Skin epidermis (tissue), 12 donors: Measurements from ENCODE around the gene KRTCAP2.
"Not testable (repeated sequence)": the region's sequence is repeated elsewhere in the genome, so short reads cannot be mapped to it uniquely, and the experiment has no call there.

ENCODE experiments used
- H3K27ac ChIP-seq, 21 experiments: fragments of 200-600 bp; sonication (generic) in 11 of 21; one replicate each; pipeline ENCODE4 v1.5.0; 2020; ENCODE audit warnings: mild to moderate bottlenecking in 3 of 21, inconsistent platforms in 2 of 21, moderate library complexity in 2 of 21
- H3K4me3 ChIP-seq, 7 experiments: fragments of 200-600 bp; sonication (generic) in 2 of 7; one replicate each; pipeline ENCODE4 v1.5.0; 2020; ENCODE audit warnings: inconsistent platforms in 2 of 7, mild to moderate bottlenecking in 2 of 7, moderate library complexity in 1 of 7

The KRTCAP2 gene

DNA sequence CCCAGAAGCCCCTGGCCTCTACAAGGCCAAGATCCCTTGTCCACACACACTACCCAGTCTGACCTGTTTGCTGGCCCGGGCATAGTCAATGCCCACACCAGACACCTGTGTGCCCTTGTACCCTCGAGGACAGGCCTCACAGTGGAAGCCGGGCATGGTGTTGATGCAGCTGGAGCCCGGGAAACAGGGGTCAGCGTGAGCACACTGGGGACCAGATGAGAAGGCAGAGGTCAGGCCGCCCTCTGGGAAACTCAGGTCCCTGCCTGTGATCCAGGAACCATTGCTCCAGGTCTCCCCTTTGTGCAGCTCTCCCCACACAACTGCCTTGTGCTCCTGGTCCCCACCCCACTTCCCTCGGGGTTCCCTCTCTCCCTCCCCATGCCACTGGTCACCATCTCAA is 29.1 kb upstream of the KRTCAP2 start:
- no peak overlapping the region for H3K27ac ChIP-seq
- H3K4me3 ChIP-seq: no peak overlapping the region

DNA sequence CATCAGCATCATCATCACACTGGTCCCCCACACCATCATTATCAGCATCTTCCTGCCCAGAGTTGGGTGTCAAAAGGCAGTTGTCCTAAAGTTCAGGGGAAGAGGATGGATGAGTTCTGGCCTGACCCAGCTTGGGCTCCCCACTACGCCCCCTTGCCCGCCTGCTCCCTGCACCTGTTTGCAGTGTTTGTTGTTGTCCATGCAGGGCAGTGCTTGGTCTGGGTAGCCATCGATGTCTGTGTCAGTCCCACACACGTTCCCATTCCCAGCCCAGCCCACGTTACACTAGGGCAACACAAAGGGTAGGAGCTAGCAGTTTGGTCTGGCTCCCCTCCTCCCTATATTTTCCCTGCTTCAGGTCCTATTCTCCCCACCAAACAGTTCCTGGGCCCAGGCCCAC is 27.8 kb upstream of the KRTCAP2 start:
- Histone ChIP-seq H3K27ac (no peak overlapping the region), H3K4me3 (no peak overlapping the region)

DNA sequence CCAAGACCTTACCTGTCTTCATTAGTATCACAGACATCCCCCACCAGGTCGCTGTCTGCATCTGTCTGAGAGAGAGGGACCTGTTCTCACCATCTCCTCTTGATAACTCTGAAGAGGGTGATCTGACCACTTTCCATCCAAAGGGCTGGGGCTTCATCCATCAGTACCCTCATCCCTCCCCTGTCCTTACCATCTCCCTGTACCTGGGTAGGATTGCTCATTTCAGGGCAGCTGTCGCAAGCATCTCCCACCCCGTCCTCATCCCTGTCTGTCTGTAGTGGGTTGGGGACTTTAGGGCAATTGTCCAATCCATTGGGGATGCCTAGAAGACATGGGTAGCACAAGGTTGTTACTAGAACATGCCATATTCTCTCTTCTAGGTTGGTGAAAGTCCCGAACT is 26.7 kb upstream of the KRTCAP2 start:
- no peak overlapping the region for H3K4me3 ChIP-seq
- no peak overlapping the region for H3K27ac ChIP-seq

DNA sequence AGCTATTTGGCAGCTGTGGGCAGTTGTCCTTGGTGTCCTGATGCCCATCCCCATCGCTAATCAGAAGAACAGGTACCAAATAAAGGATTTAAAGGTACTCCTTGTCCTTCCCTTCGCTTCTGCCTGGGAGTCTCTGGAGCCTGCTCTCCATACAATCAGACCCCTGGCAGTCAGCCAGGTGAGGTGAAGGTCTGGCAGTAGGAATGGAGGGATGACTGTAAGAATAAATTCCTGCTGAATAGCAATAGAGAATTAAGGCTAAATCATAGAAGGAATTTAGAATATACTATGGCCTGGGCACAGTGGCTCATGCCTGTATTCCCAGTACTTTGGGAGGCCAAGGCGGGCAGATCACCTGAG is 25.4 kb upstream of the KRTCAP2 start:
- Histone ChIP-seq H3K4me3 (no peak overlapping the region), H3K27ac (no peak overlapping the region)

DNA sequence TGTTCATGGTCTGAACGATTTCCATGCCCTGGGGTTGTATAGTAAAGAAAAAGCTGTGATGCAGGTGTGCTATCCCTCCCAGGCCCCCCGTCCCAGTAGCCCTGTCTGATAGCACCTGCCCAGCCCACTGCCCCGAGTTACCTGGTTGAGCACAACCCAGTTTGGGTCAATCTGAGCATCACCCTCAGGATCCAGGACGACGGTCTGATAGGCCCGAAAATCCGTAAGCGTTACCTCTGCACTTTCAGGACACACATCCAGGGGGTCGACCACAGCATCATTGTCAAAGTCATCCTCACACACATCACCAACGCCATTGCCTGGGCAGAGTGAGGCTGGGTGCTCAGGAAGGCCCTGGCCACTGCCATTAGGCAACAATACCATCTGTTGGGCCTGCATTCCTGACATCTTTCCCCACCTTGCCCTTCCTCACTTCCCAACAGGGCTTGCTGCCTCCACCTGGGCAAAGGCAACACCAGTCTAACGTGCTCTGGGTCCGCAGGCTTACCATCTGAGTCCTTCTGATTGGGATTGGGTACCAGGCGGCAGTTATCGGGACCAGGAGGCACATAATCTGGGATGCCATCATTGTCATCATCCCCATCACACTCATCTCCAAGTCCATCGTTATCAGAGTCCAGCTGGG is 24.9 kb upstream of the KRTCAP2 start:
- no peak overlapping the region for H3K4me3 ChIP-seq
- H3K27ac ChIP-seq: peak overlapping the region in 2 of 21 experiments; percentile 28 to 31

DNA sequence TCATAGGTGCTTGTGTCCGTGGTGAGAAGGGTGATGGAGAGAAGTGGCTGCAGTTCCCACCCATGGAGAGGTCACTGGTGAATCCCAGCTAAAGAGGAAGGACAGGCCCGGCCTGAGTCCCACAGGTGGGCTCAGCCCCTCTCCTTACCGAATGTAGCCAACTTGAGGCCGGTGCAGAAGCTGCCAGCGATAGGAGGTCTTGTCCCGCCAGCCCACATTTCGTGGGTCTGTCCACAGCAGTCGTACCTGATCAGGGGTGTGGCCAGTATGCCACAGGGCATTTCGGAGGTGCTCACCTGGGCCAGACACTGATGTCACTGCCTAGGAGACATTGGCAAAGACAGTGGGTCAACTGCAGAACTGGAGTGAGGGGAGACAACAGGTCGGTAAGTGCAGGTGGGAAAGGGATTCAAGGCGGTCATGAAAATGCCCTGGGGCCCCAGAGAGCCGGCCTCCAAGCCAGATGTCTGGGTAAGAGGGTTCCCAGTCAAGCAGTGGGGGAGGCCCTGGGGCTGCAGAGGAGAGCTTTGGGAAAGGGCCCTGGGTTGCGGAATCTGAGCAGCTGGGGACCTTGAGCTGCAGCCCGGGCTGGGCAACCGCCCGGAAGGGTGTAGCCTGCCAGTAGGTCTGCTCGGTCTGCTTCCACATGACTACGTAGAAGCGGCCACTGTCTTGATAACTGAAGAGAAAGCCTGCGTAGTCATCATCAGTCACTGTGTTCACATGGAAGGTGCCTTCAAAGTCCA is 24.0 kb upstream of the KRTCAP2 start:
- no peak overlapping the region for H3K4me3 ChIP-seq
- peak overlapping the region in 5 of 21 experiments; percentile 17 to 89 (median 58) for H3K27ac ChIP-seq

DNA sequence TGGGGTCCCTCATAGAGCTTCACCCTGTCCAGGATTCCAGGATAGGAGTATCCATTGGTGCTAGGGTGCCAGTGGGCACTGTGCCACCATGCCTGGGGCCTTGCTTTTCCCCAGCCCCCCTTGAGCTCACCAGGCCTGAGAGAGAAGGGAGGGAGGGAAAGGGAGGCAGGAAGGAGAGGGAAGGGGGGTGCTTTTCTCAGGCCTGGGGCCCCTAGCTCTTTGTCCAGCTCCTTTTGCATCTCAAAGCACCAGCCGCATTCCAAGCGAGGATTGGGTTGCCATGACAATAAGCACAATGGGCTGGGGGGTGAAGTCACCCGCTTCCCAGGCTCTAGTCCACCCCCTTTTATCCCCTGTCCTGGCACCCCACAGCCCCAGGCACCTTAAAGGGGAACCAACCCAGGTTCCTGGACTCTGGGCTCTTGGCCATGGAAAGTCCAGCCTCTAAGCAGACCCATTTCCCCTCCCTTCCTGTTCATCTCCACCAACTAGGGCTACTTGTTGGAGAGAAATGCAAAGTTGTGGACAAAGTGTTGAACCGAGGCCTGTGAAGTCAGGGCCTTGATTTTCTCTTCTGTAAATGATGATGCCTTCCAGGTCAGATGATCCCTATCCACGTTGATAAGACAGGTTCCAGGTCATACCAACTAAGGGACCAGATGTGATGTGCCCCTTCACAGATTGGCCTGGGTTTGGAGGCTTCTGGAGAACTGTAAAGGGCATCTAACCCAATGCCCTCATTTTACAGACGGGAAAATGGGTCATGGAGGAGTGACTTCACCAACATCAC is 23.2 kb upstream of the KRTCAP2 start:
- no peak overlapping the region for H3K4me3 ChIP-seq

DNA sequence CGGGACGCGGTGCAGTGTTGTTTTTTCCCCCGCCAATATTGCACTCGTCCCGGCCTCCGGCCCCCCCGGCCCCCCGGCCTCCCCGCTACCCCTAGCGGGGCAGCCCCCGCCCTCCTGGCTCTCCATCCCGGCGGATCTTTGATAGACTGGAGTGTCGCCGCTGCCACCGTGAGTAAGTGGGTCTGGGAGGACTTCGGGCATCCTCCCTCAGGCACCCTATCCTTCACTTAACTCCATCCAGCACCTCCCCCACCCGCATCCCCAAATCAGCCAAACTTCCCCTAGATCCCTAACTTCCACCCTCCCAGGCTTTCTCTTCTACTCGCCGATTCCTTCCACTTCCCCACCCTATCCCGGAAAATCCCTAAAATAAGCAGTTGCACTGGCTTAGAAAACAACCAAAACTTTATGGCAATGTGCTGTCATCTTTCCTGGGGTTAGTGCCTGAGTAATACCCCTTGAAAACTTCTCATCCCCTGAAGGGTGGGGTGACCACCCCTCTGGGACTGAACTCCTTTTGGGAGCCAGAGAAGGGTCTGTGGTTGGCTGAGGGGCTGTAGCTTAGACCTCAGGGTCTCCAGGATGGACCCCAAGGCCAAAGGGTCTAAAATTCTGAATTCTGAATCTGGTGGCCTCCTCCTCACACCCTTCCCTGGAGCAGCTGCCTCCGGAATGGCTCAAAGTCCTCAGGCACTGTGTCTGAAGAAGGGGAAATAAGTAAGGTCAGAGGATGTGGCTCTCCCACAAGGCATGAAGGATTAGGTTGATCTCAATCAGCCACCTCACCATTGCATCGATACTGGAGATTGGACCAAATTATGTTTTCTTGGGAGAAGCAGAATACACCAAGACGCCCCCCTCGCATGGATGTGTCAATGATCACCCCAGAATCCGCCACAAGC is 22.3 kb upstream of the KRTCAP2 start:
- H3K27ac ChIP-seq: peak overlapping the region in 19 of 21 experiments; percentile 11 to 95 (median 77)
- peak overlapping the region; percentile 35 to 48 (median 45) for H3K4me3 ChIP-seq

More for the DNA sequence above, 23.2 kb upstream of the KRTCAP2 start:
- peak overlapping the region in 9 of 21 experiments; percentile 12 to 95 (median 88) for H3K27ac ChIP-seq

DNA sequence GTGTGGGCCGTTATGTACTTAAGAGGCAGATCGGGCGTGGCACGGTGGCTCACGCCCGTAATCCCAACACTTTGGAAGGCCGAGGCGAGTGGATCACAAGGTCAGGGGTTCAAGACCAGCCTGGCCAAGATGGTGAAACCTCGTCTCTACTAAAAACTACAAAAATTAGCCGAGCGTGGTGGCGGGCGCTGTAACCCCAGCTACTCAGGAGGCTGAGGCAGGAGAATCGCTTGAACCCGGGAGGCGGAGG is 20.8 kb upstream of the KRTCAP2 start:
- Histone ChIP-seq H3K27ac (peak overlapping the region; percentile 16 to 95 (median 77)), H3K4me3 (peak overlapping the region; percentile 35 to 48 (median 45))

DNA sequence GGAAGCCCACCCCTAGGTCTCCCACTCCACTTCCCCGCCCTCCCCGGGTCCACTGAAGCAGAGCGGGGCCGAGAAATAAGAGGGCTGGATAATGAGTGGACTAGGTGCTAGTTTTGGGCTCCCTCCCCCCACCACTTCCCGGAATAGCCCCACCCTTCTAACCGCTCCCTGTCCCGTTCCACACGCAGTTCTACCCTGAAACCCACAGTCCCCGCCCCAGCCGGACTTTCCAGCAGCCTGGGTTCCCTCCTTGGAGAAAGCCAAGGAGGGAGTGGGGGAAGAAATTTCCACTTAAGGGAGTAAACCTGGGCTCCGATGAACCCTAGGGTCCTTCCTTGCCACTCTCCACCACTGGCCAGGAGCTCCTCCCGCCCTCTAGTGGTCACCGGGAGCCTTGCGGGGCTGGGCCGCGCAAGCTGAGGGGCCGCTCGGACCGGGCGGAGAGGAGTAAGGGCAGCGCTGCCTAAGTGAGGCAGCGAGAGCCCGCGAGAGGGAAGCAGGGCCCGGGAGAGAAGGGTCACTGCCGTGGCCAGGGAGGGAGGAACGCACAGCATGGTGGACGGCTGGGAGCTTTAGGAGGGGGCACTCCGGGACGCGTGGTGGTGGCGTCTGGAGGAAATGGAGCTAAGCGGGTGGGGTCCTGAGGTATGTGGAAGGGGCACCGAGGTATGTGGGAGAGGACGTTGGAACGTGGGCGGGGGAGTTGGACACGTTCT is 20.3 kb upstream of the KRTCAP2 start:
- Histone ChIP-seq H3K27ac (peak overlapping the region; percentile 16 to 95 (median 77)), H3K4me3 (peak overlapping the region; percentile 35 to 48 (median 45))

DNA sequence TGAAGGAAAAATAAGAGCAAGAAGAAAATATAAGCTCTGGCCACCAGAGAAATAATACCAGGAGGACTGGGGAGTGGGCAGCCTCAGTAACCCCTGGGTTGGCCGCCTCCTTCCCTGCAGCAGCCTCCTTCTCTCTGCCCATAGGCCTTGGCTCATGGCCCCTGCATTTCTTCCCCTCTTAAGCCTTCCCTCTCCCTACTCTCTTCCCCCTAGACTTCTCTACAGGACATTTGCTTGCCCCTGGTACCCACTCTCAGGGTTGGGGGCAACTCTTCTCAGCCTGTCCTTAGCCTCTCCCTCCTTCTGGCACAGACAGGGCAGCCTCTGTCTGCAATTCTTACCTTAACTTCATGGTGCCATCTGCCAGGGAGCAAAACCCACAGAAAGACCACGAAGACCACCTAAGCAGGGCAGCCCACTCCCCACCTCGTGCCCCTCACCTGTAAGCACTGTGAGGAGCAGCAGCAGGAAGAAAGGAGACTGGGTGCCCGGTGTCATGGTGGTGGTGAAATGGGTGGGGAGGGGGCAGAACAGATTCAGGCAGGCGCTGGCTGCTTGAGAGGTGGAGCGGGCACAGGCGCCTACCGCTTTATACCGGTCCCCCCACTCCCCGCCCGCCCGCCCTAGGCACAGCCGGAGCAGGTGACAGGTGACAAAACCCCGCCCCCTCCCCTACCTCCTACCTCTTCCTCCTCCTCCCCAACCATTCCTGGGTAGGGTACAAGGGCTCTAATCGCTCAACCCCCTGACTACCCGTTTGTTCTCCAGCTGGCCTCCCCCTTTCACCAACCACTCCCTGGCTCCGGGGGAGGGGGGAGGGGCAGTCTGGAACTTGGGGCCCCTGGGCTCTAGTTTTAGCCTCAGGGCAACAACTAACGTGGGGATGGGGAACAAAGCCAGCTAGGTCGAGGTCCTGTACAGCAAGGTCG is 19.5 kb upstream of the KRTCAP2 start:
- H3K4me3 ChIP-seq: peak overlapping the region; percentile 35 to 48 (median 45)
- peak overlapping the region; percentile 16 to 95 (median 77) for H3K27ac ChIP-seq

DNA sequence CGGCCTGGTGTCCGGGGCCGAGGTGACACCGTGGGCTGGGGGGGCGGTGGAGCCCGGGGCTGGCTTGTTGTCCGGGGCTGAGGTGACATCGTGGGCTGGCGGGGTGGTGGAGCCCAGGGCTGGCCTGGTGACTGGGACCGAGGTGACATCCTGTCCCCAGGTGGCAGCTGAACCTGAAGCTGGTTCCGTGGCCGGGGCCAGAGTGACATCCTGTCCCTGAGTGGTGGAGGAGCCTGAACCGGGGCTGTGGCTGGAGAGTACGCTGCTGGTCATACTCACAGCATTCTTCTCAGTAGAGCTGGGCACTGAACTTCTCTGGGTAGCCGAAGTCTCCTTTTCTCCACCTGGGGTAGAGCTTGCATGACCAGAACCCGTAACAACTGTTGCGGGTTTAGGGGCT is 18.8 kb upstream of the KRTCAP2 start:
- Histone ChIP-seq H3K4me3 (no peak overlapping the region), H3K27ac (peak overlapping the region in 15 of 21 experiments; percentile 70 to 95 (median 77))

DNA sequence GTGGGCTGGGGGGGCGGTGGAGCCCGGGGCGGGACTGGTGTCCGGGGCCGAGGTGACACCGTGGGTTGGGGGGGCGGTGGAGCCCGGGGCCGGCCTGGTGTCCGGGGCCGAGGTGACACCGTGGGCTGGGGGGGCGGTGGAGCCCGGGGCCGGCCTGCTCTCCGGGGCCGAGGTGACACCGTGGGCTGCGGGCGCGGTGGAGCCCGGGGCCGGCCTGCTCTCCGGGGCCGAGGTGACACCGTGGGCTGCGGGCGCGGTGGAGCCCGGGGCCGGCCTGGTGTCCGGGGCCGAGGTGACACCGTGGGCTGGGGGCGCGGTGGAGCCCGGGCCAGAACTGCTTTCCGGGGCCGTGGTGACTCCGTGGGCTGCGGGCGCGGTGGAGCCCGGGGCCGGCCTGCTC is 16.8 kb upstream of the KRTCAP2 start:
- not testable (repeated sequence) for H3K27ac ChIP-seq, H3K4me3 ChIP-seq

DNA sequence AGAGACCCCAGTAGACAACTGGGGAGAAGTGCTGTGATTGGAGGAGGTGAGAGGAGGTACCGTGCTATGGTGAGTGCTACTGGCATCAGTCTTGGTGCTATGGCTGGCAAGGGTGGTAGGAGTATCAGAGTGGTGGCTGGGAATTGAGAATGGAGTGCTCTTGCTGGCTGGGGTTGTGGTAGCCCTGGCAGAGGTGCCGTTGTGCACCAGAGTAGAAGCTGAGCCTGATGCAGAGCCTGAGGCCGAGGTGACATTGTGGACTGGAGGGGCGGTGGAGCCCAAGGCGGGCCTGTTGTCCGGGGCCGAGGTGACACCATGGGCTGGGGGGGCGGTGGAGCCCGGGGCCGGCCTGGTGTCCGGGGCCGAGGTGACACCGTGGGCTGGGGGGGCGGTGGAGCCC is 15.2 kb upstream of the KRTCAP2 start:
- peak overlapping the region in 2 of 21 experiments; percentile 11 to 17 for H3K27ac ChIP-seq
- H3K4me3 ChIP-seq: no peak overlapping the region

DNA sequence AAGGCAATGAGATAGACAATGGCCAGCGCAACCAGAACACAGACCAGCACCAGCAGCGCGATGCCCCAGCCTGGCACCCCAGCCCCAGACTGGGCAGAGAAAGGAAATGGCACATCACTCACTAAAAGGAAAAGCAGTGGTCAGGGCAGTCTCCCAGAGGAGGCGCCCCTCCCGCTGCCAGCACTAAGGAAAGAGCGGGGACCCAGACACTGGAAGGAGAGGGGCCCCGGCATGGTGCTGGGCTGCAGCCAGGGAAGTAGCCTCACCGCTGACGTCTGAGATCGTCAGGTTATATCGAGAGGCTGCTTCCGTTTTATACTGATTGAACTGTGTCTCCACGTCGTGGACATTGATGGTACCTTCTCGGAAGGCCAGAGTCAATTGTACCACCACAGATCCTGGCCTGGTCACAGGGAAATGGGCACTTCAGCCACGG is 14.4 kb upstream of the KRTCAP2 start:
- no peak overlapping the region for H3K4me3 ChIP-seq
- peak overlapping the region in 1 of 21 experiments; percentile 16 for H3K27ac ChIP-seq

DNA sequence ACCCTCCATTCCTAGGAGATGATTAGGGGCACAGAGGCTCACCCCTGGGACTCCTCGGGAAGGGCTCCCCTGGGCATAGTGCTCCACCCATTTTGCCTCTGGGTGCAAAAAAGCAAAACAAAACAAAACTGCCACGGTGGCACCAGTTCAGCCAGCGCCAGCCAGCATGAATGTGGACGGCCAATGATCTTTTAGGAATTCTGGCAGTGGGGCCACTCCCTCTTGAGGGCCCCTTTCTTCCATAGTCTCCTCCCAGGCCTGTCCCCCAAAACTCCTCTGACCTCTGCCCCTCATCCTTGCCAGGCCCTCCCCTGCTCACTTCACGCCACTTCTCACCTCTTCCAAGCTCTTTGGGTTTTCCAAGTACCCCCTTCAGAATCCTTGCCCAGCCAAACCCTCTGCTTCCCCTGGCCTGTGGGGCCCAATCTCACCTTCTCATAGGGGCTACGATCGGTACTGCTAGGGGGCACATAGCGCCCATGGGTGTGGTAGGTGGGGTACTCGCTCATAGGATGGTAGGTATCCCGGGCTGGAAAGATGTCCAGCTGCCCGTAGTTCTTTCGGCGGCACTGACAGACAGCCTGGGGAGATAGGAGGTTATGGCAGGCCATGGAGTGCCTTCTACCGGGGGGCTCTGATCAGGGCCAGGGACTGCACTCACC is 13.8 kb upstream of the KRTCAP2 start:
- no peak overlapping the region for H3K4me3 ChIP-seq
- peak overlapping the region in 1 of 21 experiments; percentile 16 for H3K27ac ChIP-seq

DNA sequence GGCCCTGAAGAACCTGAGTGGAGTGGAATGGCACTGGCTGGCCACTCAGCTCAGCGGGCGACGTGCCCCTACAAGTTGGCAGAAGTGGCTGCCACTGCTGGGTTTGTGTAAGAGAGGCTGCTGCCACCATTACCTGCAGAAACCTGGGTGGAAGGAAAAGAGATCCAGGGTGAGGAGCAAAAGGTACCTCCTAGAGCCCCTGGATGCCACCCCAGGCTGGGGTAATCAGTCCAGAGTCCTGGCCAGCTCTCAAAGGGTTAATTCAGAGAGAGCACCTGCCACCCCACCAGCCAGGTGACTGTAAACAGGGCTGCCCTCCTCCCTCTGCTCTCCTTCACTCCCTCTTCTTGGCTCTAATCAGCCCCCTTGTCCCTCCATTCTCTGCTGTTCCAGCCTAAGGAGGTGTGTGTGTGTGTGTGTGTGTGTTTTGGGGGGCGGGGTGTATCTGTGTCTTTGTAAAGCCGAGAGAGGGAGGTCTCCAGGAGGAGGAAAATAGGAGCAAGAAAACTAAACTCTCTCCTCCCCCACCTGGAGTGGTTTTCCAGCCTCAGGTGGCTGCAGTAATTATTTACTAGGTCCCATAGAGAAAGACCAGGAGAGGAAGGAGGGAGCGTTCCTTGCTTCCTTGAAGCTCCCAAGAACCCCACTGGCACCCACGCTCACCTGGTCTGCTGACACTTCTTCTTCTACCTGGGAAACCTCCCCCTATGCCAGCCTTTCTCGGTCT is 13.1 kb upstream of the KRTCAP2 start:
- Histone ChIP-seq H3K4me3 (no peak overlapping the region), H3K27ac (peak overlapping the region in 1 of 21 experiments; percentile 16)
